GM12878 (cell line): ENCODE data around the gene SNED1. TPM values are rescaled to one million over a fixed set of nuclear protein-coding genes. Genes with fewer than 3 reads are reported as not detected.

Experiments
- ATAC-seq: fragments of 200-7000 bp; cut with Tn5 transposase; 3 replicates; pipeline ENCODE4 v1.9.1; 2020; ENCODE audit warnings: mild to moderate bottlenecking, moderate library complexity
- BruUV-seq: library from RNA; stranded (reverse); fragments of 400-500 nt; replicated peaks from 2 replicates; lab custom pipeline; 2021; lab: Mats Ljungman, UMichigan
- CTCF ChIA-PET: fragments of 300-600 bp; sonication (Branson Sonifier 250); formaldehyde crosslinking; extraction: SDS; loops from one replicate; lab custom pipeline; 2021; ENCODE audit warnings: inconsistent platforms; lab: Yijun Ruan, JAX
- POLR2A ChIA-PET: fragments of 350-600 bp; formaldehyde crosslinking; extraction: SDS; loops from one replicate; lab custom pipeline; 2021; ENCODE audit warnings: inconsistent platforms; lab: Charles Lee
- RAD21 ChIA-PET: fragments of 300-600 bp; sonication (Branson Sonifier 250); formaldehyde crosslinking; loops from one replicate; lab custom pipeline; 2023; ENCODE audit warnings: antibody characterized with exemption; ENCODE audit not compliant: unreplicated experiment; lab: Charles Lee
- SMC1A ChIA-PET: fragments of 300-600 bp; sonication (Branson Sonifier 250); formaldehyde crosslinking; loops from one replicate; lab custom pipeline; 2023; ENCODE audit not compliant: unreplicated experiment, uncharacterized antibody; lab: Charles Lee
- DNase-seq: peaks from one replicate; pipeline ENCODE4 v3.0.0-alpha.2; 2011; ENCODE audit warnings: low read depth, low spot score
- FAIRE-seq: peaks from 3 replicates; lab custom pipeline; 2011; peaks lifted over from hg19 to GRCh38; lab: Jason Lieb, UNC
- H2AFZ ChIP-seq: 2 replicates; pipeline ENCODE4 v1.6.0; 2011; ENCODE audit warnings: low read depth, low read length, control low read depth; ENCODE audit not compliant: control insufficient read depth
- H3K27ac ChIP-seq: 2 replicates; pipeline ENCODE4 v1.5.1; 2011; ENCODE audit warnings: control low read depth; ENCODE audit not compliant: control insufficient read depth, insufficient read depth
- H3K27me3 ChIP-seq, 2 experiments: replicated peaks in 1 of 2; 2 replicates each; pipeline versions ENCODE4 v1.6.0 to v1.6.1; 2011; ENCODE audit warnings: low read length in 1 of 2; ENCODE audit not compliant: control insufficient read depth in 2 of 2, insufficient read depth in 2 of 2
- H3K36me3 ChIP-seq, 2 experiments: 2 replicates each; pipeline ENCODE4 v1.5.1; 2011; ENCODE audit warnings: low read length in 1 of 2; ENCODE audit not compliant: control insufficient read depth in 2 of 2, insufficient read depth in 2 of 2
- H3K4me1 ChIP-seq: 2 replicates; pipeline ENCODE4 v1.6.1; 2011; ENCODE audit warnings: mild to moderate bottlenecking, low read length, moderate library complexity, mixed read lengths; ENCODE audit not compliant: control insufficient read depth, insufficient read depth
- H3K4me2 ChIP-seq: 2 replicates; pipeline ENCODE4 v1.6.0; 2011; ENCODE audit warnings: control low read depth; ENCODE audit not compliant: control insufficient read depth, insufficient read depth
- H3K4me3 ChIP-seq: fragments of 200-600 bp; sonication (generic); 2 replicates; pipeline ENCODE4 v1.5.1; 2016
- H3K79me2 ChIP-seq: 2 replicates; pipeline ENCODE4 v1.6.0; 2011; ENCODE audit warnings: low read length; ENCODE audit not compliant: control insufficient read depth, insufficient read depth
- H3K9ac ChIP-seq: 2 replicates; pipeline ENCODE4 v1.8.0; 2011; ENCODE audit warnings: low read length, control low read depth, mixed read lengths; ENCODE audit not compliant: control insufficient read depth, insufficient read depth
- H3K9me3 ChIP-seq: replicated peaks from 3 replicates; pipeline ENCODE4 v1.5.1; 2011; ENCODE audit warnings: mild to moderate bottlenecking, low read length; ENCODE audit not compliant: control insufficient read depth, insufficient read depth
- H4K20me1 ChIP-seq: 2 replicates; pipeline ENCODE4 v1.6.0; 2011; ENCODE audit not compliant: control insufficient read depth, insufficient read depth
- HCFC1 ChIP-seq: fragments of 150-350 bp; IDR thresholded peaks from 2 replicates; pipeline ENCODE4 v1.6.1; 2014; ENCODE audit warnings: low read length
- KAT2A ChIP-seq: conservative IDR thresholded peaks from 2 replicates; pipeline ENCODE4 v1.6.1; 2011; ENCODE audit warnings: low read depth, low read length; ENCODE audit not compliant: control insufficient read depth
- NBN ChIP-seq: fragments of 450-650 bp; IDR thresholded peaks from 2 replicates; pipeline ENCODE4 v1.6.1; 2016
- RELA ChIP-seq: fragments of 450-650 bp; IDR thresholded peaks from 2 replicates; pipeline ENCODE4 v1.8.0; 2014; ENCODE audit warnings: borderline replicate concordance; ENCODE audit not compliant: partially characterized antibody
- SMAD1 ChIP-seq: fragments of 450-650 bp; IDR thresholded peaks from 2 replicates; pipeline ENCODE4 v1.6.1; 2018; ENCODE audit warnings: mild to moderate bottlenecking, low read depth; ENCODE audit not compliant: partially characterized antibody
- STAT1 ChIP-seq: fragments of 450-650 bp; conservative IDR thresholded peaks from 2 replicates; pipeline ENCODE4 v1.6.1; 2014; ENCODE audit warnings: antibody characterized with exemption, mild to moderate bottlenecking
- STAT3 ChIP-seq: IDR thresholded peaks from 2 replicates; pipeline ENCODE4 v1.6.1; 2011; ENCODE audit warnings: low read depth, low read length, improper control_type of control experiment
- TCF3 ChIP-seq: IDR thresholded peaks from 2 replicates; pipeline ENCODE4 v1.6.1; 2012; ENCODE audit warnings: low read depth, mild to moderate bottlenecking, low read length, borderline replicate concordance; ENCODE audit not compliant: insufficient read depth
- WGBS: methylation state at CpG from one replicate; pipeline ENCODE4 v1.1.6; 2016; ENCODE audit warnings: low lambda C conversion rate; ENCODE audit not compliant: insufficient replicate concordance, insufficient coverage; ENCODE audit errors: missing lambda C conversion rate; 5-methylcytosine and 5-hydroxymethylcytosine counted together
- in situ Hi-C: fragments of 300-500 bp; cut with MboI; formaldehyde crosslinking; loops from 9 replicates; pipeline ENCODE4 v1.14.3; 2018; ENCODE audit warnings: mixed read lengths
- intact Hi-C: fragments of 100-400 bp; cut with micrococcal nuclease; formaldehyde crosslinking; loops from one replicate; pipeline ENCODE4 v1.14.2; 2022; ENCODE audit not compliant: unreplicated experiment
- polyA plus RNA-seq, 11 experiments: library from polyadenylated mRNA; depleted of rRNA in 4 of 11; unstranded in 6 of 11; stranded (reverse) in 5 of 11; fragments of >200 nt; fragmentation: Nextera tagmentation in 4 of 11; fragmentation: Illumina TruSeq in 1 of 11; extraction: Ambion mirVana in 4 of 11; extraction: Trizol in 1 of 11; gene quantifications; 1 replicate in 1 of 11; 2 replicates in 10 of 11; pipeline versions ENCODE4 v1.2.1 to v1.2.3, GENCODE V29; 2011 to 2016; ENCODE audit warnings: inconsistent platforms in 2 of 11, missing spikeins in 2 of 11, low read depth in 1 of 11
- total RNA-seq, 4 experiments: library from RNA; depleted of rRNA in 3 of 4; stranded (reverse); fragments of >200 nt in 3 of 4; fragmentation: Illumina TruSeq in 1 of 4; extraction: Trizol in 1 of 4; gene quantifications; 2 replicates each; pipeline versions ENCODE4 v1.2.1 to v1.2.3, GENCODE V29; 2013 to 2021

SNED1 gene
- total and polyA plus RNA-seq, 10 of the 15 experiments (the other 5 are each of a cell fraction or from before 2014, with no cell fraction given): 0.05 to 8.4 (median 3.0) TPM

GRCh38 chr2:241136661-241137260 is 138.3 kb downstream of the SNED1 start:
- Histone ChIP-seq H3K4me3 (no peak overlapping the region), H3K9ac (no peak overlapping the region), H3K79me2 (no peaks in the 10 kb centered on the region; the same call in 1 of the 2 replicates), H3K36me3 (peaks cover 6 to 26% of the 10 kb centered on the region in 2 experiments), H3K27ac (no peak overlapping the region), H3K4me2 (no peak overlapping the region), H3K27me3 (no peaks in the 10 kb centered on the region; a peak in 1 of 4 replicates), H4K20me1 (no peaks in the 10 kb centered on the region), H3K4me1 (no peaks in the 10 kb centered on the region), H3K9me3 (no peaks in the 10 kb centered on the region), H2AFZ (no peak overlapping the region)
- over 99% methylated on average over 22 of the region's 25 CpGs for WGBS
- ChIA-PET POLR2A (interaction anchor here (1.2 kb wide), 1 partner anchor 7 kb away, joined by 3 read pairs; no protein-coding TSS in a partner anchor), RAD21 (interaction anchor here (1.3 kb wide), 1 partner anchor 9 kb away, joined by 3 read pairs; no protein-coding TSS in a partner anchor), CTCF (interaction anchor here (1.3 kb wide), 1 partner anchor 59 kb away, joined by 3 read pairs; no protein-coding TSS in a partner anchor), SMC1A (interaction anchor here (1.2 kb wide), 1 partner anchor 58 kb away, joined by 3 read pairs; no protein-coding TSS in a partner anchor)
- TF ChIP-seq SMAD1 (no peak), STAT1 (no peak), TCF3 (no peak), KAT2A (no peak), HCFC1 (no peak), STAT3 (no peak), RELA (no peak), NBN (no peak)
- intact Hi-C loops: no loop called here
- no peak for DNase-seq
- FAIRE-seq: no peak
- in situ Hi-C loops: no loop called here
- BruUV-seq: no TSS peak
- no peak for ATAC-seq
